Astrocyte (in vitro differentiated cells and primary cell): ENCODE results near the gene TPM4. TPM values are rescaled to one million over a fixed set of nuclear protein-coding genes. Genes with fewer than 3 reads are reported as not detected.
"Not testable (repeated sequence)": the region's sequence is repeated elsewhere in the genome, so short reads cannot be mapped to it uniquely, and the experiment has no call there.

Experiments
- DNase-seq: peaks from one replicate; pipeline ENCODE4 v3.0.0-alpha.2; 2010; ENCODE audit warnings: low read depth
- FAIRE-seq: peaks from 2 replicates; lab custom pipeline; 2011; peaks lifted over from hg19 to GRCh38; lab: Jason Lieb, UNC
- H2AFZ ChIP-seq: 2 replicates; pipeline ENCODE4 v1.6.0; 2012; ENCODE audit warnings: low read depth, low read length, inconsistent platforms
- H3K27ac ChIP-seq: 2 replicates; pipeline ENCODE4 v1.5.1; 2011; ENCODE audit warnings: low read depth, low read length, inconsistent platforms
- H3K27me3 ChIP-seq: 2 replicates; pipeline ENCODE4 v1.6.0; 2011; ENCODE audit warnings: low read length, inconsistent platforms; ENCODE audit not compliant: insufficient read depth
- H3K36me3 ChIP-seq: 2 replicates; pipeline ENCODE4 v1.5.1; 2011; ENCODE audit warnings: low read length, inconsistent platforms; ENCODE audit not compliant: insufficient read depth
- H3K4me1 ChIP-seq: 2 replicates; pipeline ENCODE4 v1.5.1; 2011; ENCODE audit warnings: low read length, inconsistent platforms; ENCODE audit not compliant: insufficient read depth
- H3K4me2 ChIP-seq: 2 replicates; pipeline ENCODE4 v1.6.0; 2012; ENCODE audit warnings: low read length, inconsistent platforms
- H3K4me3 ChIP-seq: 2 replicates; pipeline ENCODE4 v1.5.1; 2011; ENCODE audit warnings: low read depth, mild to moderate bottlenecking, low read length, inconsistent platforms; ENCODE audit not compliant: insufficient read depth
- H3K79me2 ChIP-seq: 2 replicates; pipeline ENCODE4 v1.6.0; 2012; ENCODE audit warnings: mild to moderate bottlenecking, low read length, inconsistent platforms; ENCODE audit not compliant: insufficient read depth
- H3K9ac ChIP-seq: 2 replicates; pipeline ENCODE4 v1.6.0; 2012; ENCODE audit warnings: mild to moderate bottlenecking, low read length, inconsistent platforms
- H3K9me3 ChIP-seq: 2 replicates; pipeline ENCODE4 v1.5.1; 2012; ENCODE audit warnings: low read depth, mild to moderate bottlenecking, low read length, inconsistent platforms; ENCODE audit not compliant: insufficient read depth
- H4K20me1 ChIP-seq: 2 replicates; pipeline ENCODE4 v1.6.0; 2012; ENCODE audit warnings: low read length, inconsistent platforms; ENCODE audit not compliant: insufficient read depth
- H3K27ac Mint-ChIP-seq: one replicate; pipeline ENCODE4 v1.8.0; 2021; ENCODE audit warnings: mild to moderate bottlenecking, mixed read lengths; ENCODE audit not compliant: unreplicated experiment
- H3K27me3 Mint-ChIP-seq: one replicate; pipeline ENCODE4 v1.8.0; 2021; ENCODE audit warnings: low read depth, mixed read lengths; ENCODE audit not compliant: unreplicated experiment
- H3K36me3 Mint-ChIP-seq: one replicate; pipeline ENCODE4 v1.8.0; 2021; ENCODE audit warnings: low read depth, mixed read lengths; ENCODE audit not compliant: unreplicated experiment
- H3K4me1 Mint-ChIP-seq: one replicate; pipeline ENCODE4 v1.8.0; 2021; ENCODE audit warnings: low read depth, mixed read lengths; ENCODE audit not compliant: unreplicated experiment
- H3K4me3 Mint-ChIP-seq: one replicate; pipeline ENCODE4 v1.8.0; 2021; ENCODE audit warnings: mild to moderate bottlenecking, moderate library complexity, mixed read lengths; ENCODE audit not compliant: unreplicated experiment
- H3K9me3 Mint-ChIP-seq: one replicate; pipeline ENCODE4 v1.8.0; 2021; ENCODE audit warnings: mild to moderate bottlenecking, mixed read lengths; ENCODE audit not compliant: unreplicated experiment
- CTCF ChIP-seq: IDR thresholded peaks from 2 replicates; pipeline ENCODE4 v1.5.1; 2011; ENCODE audit warnings: low read depth, mild to moderate bottlenecking, inconsistent platforms, low read length, moderate library complexity; ENCODE audit not compliant: insufficient read depth
- EZH2 ChIP-seq: IDR thresholded peaks from 2 replicates; pipeline ENCODE4 v1.6.1; 2012; ENCODE audit warnings: mild to moderate bottlenecking, low read length, inconsistent platforms; ENCODE audit not compliant: insufficient read depth
- total RNA-seq: library from RNA; stranded (reverse); gene quantifications from 2 replicates; pipeline ENCODE4 v1.2.1, GENCODE V29; 2021

Gene TPM4
- total RNA-seq, 1 donor from 2014 or later = 811 TPM

- Histone ChIP-seq H3K36me3 (no peaks in the 10 kb centered on the region), H3K27me3 (no peaks in the 10 kb centered on the region), H3K4me2 (no peak overlapping the region), H4K20me1 (no peaks in the 10 kb centered on the region), H3K4me3 (no peak overlapping the region), H3K79me2 (no peaks in the 10 kb centered on the region), H3K27ac (no peak overlapping the region), H3K4me1 (no peaks in the 10 kb centered on the region), H3K9ac (no peak overlapping the region), H2AFZ (no peak overlapping the region), H3K9me3 (no peaks in the 10 kb centered on the region)
- no peak overlapping the region for H3K27ac Mint-ChIP-seq
- H3K4me3 Mint-ChIP-seq = no peak overlapping the region
- no peak for TF ChIP-seq EZH2
- TF ChIP-seq CTCF = no peak
- H3K36me3 Mint-ChIP-seq = no peaks in the 10 kb centered on the region
- no peak for DNase-seq
- peaks cover 5% of the 10 kb centered on the region for H3K27me3 Mint-ChIP-seq
- peaks cover 4% of the 10 kb centered on the region for H3K9me3 Mint-ChIP-seq
- no peak for FAIRE-seq
- no peaks in the 10 kb centered on the region for H3K4me1 Mint-ChIP-seq
These were observed 48.8 kb upstream of the TPM4 start for GRCh38 chr19:16027528-16027927.

DNA sequence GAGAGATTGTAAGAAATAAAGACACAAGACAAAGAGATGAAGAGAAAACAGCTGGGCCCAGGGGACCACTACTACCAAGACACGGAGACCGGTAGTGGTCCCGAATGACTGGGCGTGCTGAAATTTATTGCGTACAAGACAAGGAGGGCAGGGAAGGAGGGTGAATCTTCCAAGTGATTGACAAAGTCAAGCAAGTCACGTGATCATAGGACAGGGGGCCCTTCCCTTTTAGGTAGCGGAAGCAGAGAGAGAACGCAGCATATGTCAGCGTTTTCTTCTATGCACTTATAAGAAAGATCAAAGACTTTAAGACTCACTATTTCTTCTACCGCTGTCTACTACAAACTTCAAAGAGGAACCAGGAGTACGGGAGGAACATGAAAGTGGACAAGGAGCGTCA lies 46.1 kb upstream of the TPM4 start:
- H3K36me3 Mint-ChIP-seq, H3K36me3 ChIP-seq, H3K4me2 ChIP-seq, H2AFZ ChIP-seq, H3K4me1 ChIP-seq, H3K27ac ChIP-seq, FAIRE-seq, H3K9me3 ChIP-seq, H3K9ac ChIP-seq, H4K20me1 ChIP-seq, H3K9me3 Mint-ChIP-seq, H3K27ac Mint-ChIP-seq, H3K27me3 ChIP-seq, H3K4me3 ChIP-seq, H3K4me1 Mint-ChIP-seq, DNase-seq, H3K27me3 Mint-ChIP-seq, H3K4me3 Mint-ChIP-seq, H3K79me2 ChIP-seq: not testable (repeated sequence)

- H2AFZ ChIP-seq = no peak overlapping the region
- no peaks in the 10 kb centered on the region for H3K9me3 ChIP-seq
- peaks cover 7% of the 10 kb centered on the region for H3K27me3 Mint-ChIP-seq
- peaks cover 9% of the 10 kb centered on the region for H3K9me3 Mint-ChIP-seq
- no peak overlapping the region for H3K4me3 ChIP-seq
- H4K20me1 ChIP-seq = no peaks in the 10 kb centered on the region
- DNase-seq (no peak), FAIRE-seq (no peak)
- H3K4me1 Mint-ChIP-seq = no peaks in the 10 kb centered on the region
- H3K27me3 ChIP-seq = no peaks in the 10 kb centered on the region
- H3K4me3 Mint-ChIP-seq = no peak overlapping the region
- no peaks in the 10 kb centered on the region for H3K4me1 ChIP-seq
- no peaks in the 10 kb centered on the region for H3K36me3 ChIP-seq
- TF ChIP-seq CTCF (no peak), EZH2 (no peak)
- no peaks in the 10 kb centered on the region for H3K36me3 Mint-ChIP-seq
- no peak overlapping the region for H3K27ac Mint-ChIP-seq
- no peak overlapping the region for H3K4me2 ChIP-seq
- H3K79me2 ChIP-seq = no peaks in the 10 kb centered on the region
- H3K27ac ChIP-seq = no peak overlapping the region
- H3K9ac ChIP-seq = no peak overlapping the region
These were observed 45.1 kb upstream of the TPM4 start for GRCh38 chr19:16030964-16031871.
